Trophoblast cell (in vitro differentiated cells and primary cell): ENCODE data around the gene GUK1.

Source experiments
- DNase-seq, 2 donors: peaks; one replicate each; pipeline ENCODE4 v3.0.0-alpha.2; 2016
- H2AFZ ChIP-seq: 2 replicates; pipeline ENCODE4 v1.6.1; 2013; ENCODE audit warnings: low read length, moderate library complexity, mild to moderate bottlenecking; ENCODE audit not compliant: insufficient read depth, poor library complexity
- H2AK5ac ChIP-seq: 2 replicates; pipeline ENCODE4 v1.6.1; 2013; ENCODE audit warnings: mild to moderate bottlenecking, low read length
- H2BK120ac ChIP-seq: 2 replicates; pipeline ENCODE4 v1.6.1; 2013; ENCODE audit warnings: low read length, mild to moderate bottlenecking, moderate library complexity; ENCODE audit not compliant: insufficient read depth, poor library complexity
- H2BK12ac ChIP-seq: 2 replicates; pipeline ENCODE4 v1.6.1; 2013; ENCODE audit warnings: mild to moderate bottlenecking, low read length, moderate library complexity
- H2BK5ac ChIP-seq: 2 replicates; pipeline ENCODE4 v1.6.1; 2013; ENCODE audit warnings: low read length, low read depth, moderate library complexity, mild to moderate bottlenecking; ENCODE audit not compliant: poor library complexity
- H3K14ac ChIP-seq: 2 replicates; pipeline ENCODE4 v1.6.1; 2013; ENCODE audit warnings: mild to moderate bottlenecking, low read length
- H3K18ac ChIP-seq: 2 replicates; pipeline ENCODE4 v1.6.1; 2013; ENCODE audit warnings: mild to moderate bottlenecking, low read length
- H3K23ac ChIP-seq: 2 replicates; pipeline ENCODE4 v1.6.1; 2013; ENCODE audit warnings: low read length
- H3K27ac ChIP-seq: 2 replicates; pipeline ENCODE4 v1.5.1; 2013; ENCODE audit warnings: low read depth, mild to moderate bottlenecking, inconsistent platforms, low read length, moderate library complexity
- H3K27me3 ChIP-seq: 2 replicates; pipeline ENCODE4 v1.6.1; 2013; ENCODE audit warnings: inconsistent platforms, mild to moderate bottlenecking, low read length, moderate library complexity; ENCODE audit not compliant: insufficient read depth
- H3K36me3 ChIP-seq, 2 experiments: 1 replicate in 1 of 2; 2 replicates in 1 of 2; pipeline ENCODE4 v1.6.1; 2013; ENCODE audit warnings: low read length in 2 of 2, mild to moderate bottlenecking in 2 of 2, moderate library complexity in 1 of 2; ENCODE audit not compliant: insufficient read depth in 2 of 2, control insufficient read depth in 1 of 2
- H3K4ac ChIP-seq: 2 replicates; pipeline ENCODE4 v1.6.1; 2013; ENCODE audit warnings: low read depth, mild to moderate bottlenecking, low read length, moderate library complexity
- H3K4me1 ChIP-seq, 2 experiments: 1 replicate in 1 of 2; 2 replicates in 1 of 2; pipeline ENCODE4 v1.6.1; 2013; ENCODE audit warnings: low read length in 2 of 2, mild to moderate bottlenecking in 2 of 2, moderate library complexity in 1 of 2; ENCODE audit not compliant: insufficient read depth in 2 of 2, control insufficient read depth in 1 of 2
- H3K4me2 ChIP-seq: 2 replicates; pipeline ENCODE4 v1.6.1; 2013; ENCODE audit warnings: inconsistent platforms, mild to moderate bottlenecking, low read length, moderate library complexity
- H3K4me3 ChIP-seq: 2 replicates; pipeline ENCODE4 v1.5.1; 2013; ENCODE audit warnings: mild to moderate bottlenecking, low read depth, low read length, inconsistent platforms
- H3K79me1 ChIP-seq: one replicate; pipeline ENCODE4 v1.6.1; 2013; ENCODE audit warnings: low read length
- H3K79me2 ChIP-seq: 2 replicates; pipeline ENCODE4 v1.6.1; 2013; ENCODE audit warnings: low read length, mild to moderate bottlenecking; ENCODE audit not compliant: control insufficient read depth, insufficient read depth, poor library complexity
- H3K9ac ChIP-seq: 2 replicates; pipeline ENCODE4 v1.6.1; 2013; ENCODE audit warnings: mild to moderate bottlenecking, low read length
- H3K9me3 ChIP-seq: 2 replicates; pipeline ENCODE4 v1.6.1; 2013; ENCODE audit warnings: low read depth, mild to moderate bottlenecking, control low read depth, inconsistent platforms, low read length; ENCODE audit not compliant: insufficient read depth
- H4K12ac ChIP-seq: 2 replicates; pipeline ENCODE4 v1.6.1; 2013; ENCODE audit warnings: low read depth, mild to moderate bottlenecking, low read length, moderate library complexity
- H4K8ac ChIP-seq: 2 replicates; pipeline ENCODE4 v1.6.1; 2013; ENCODE audit warnings: low read depth, mild to moderate bottlenecking, low read length, moderate library complexity
- H4K91ac ChIP-seq: one replicate; pipeline ENCODE4 v1.6.1; 2013; ENCODE audit warnings: low read depth, mild to moderate bottlenecking, low read length, moderate library complexity
- whole genome bisulfite sequencing: extraction: QIAGEN DNeasy Blood & Tissue Kit; methylation state at CpG from one replicate; pipeline ENCODE4 v1.1.7; 2013; ENCODE audit warnings: missing lambda C conversion rate; ENCODE audit not compliant: insufficient read length, insufficient coverage; ENCODE audit errors: extremely low coverage; 5-methylcytosine and 5-hydroxymethylcytosine counted together

Gene GUK1

GRCh38 chr1:228093050-228093906, 46.8 kb upstream of the GUK1 start:
- H4K91ac ChIP-seq, result no peak overlapping the region
- no peak overlapping the region for H2BK5ac ChIP-seq
- no peak overlapping the region for H2BK12ac ChIP-seq
- no peak overlapping the region for H3K4me2 ChIP-seq
- peaks cover 48 to 60% of the 10 kb centered on the region in 2 experiments for H3K36me3 ChIP-seq
- H3K27me3 ChIP-seq, result no peaks in the 10 kb centered on the region
- no CpG with 5 or more reads among the region's 20 CpGs for WGBS
- peak; percentile 52 to 66 for DNase-seq
- no peak overlapping the region for H4K12ac ChIP-seq
- no peak overlapping the region for H2BK120ac ChIP-seq
- H3K27ac ChIP-seq, result no peak overlapping the region
- H2AK5ac ChIP-seq, result no peak overlapping the region
- H3K79me1 ChIP-seq, result no peaks in the 10 kb centered on the region
- H3K23ac ChIP-seq, result no peak overlapping the region
- no peak overlapping the region for H3K4me3 ChIP-seq
- H3K4me1 ChIP-seq, result peaks cover 29 to 31% of the 10 kb centered on the region in 2 experiments
- peaks cover 7% of the 10 kb centered on the region for H3K9me3 ChIP-seq
- no peak overlapping the region for H3K14ac ChIP-seq
- no peak overlapping the region for H4K8ac ChIP-seq
- no peak overlapping the region for H2AFZ ChIP-seq
- H3K4ac ChIP-seq, result peak overlapping the region; percentile 96
- no peak overlapping the region for H3K18ac ChIP-seq
- H3K9ac ChIP-seq, result no peak overlapping the region
- H3K79me2 ChIP-seq, result peaks cover 71% of the 10 kb centered on the region

GRCh38 chr1:228094432-228095016, 45.6 kb upstream of the GUK1 start:
- Histone ChIP-seq H3K4me2 (no peak overlapping the region), H3K18ac (no peak overlapping the region), H3K4me3 (no peak overlapping the region), H3K79me2 (peaks cover 60% of the 10 kb centered on the region), H3K27me3 (no peaks in the 10 kb centered on the region), H3K14ac (no peak overlapping the region), H2BK5ac (no peak overlapping the region), H3K23ac (no peak overlapping the region), H2BK12ac (no peak overlapping the region), H3K4me1 (peaks cover 21 to 22% of the 10 kb centered on the region in 2 experiments), H4K91ac (no peak overlapping the region), H3K79me1 (no peaks in the 10 kb centered on the region), H3K9me3 (peaks cover 7% of the 10 kb centered on the region), H2AK5ac (no peak overlapping the region), H3K27ac (no peak overlapping the region), H3K36me3 (peaks cover 54 to 62% of the 10 kb centered on the region in 2 experiments), H4K8ac (no peak overlapping the region), H3K9ac (no peak overlapping the region), H2AFZ (no peak overlapping the region), H4K12ac (no peak overlapping the region), H2BK120ac (no peak overlapping the region), H3K4ac (peak overlapping the region; percentile 96)
- DNase-seq, result no peak
- WGBS, result no CpG with 5 or more reads among the region's 13 CpGs

GRCh38 chr1:228095161-228095560, 44.9 kb upstream of the GUK1 start:
- peaks cover 56 to 63% of the 10 kb centered on the region in 2 experiments for H3K36me3 ChIP-seq
- WGBS, result no CpG with 5 or more reads among the region's 4 CpGs
- no peak overlapping the region for H3K27ac ChIP-seq

GRCh38 chr1:228095938-228096337, 44.1 kb upstream of the GUK1 start:
- Histone ChIP-seq H3K4me3 (no peak overlapping the region), H2BK120ac (no peak overlapping the region)
- DNase-seq, result no peak

More at GRCh38 chr1:228095161-228095560, 44.9 kb upstream of the GUK1 start:
- H3K4ac ChIP-seq, result peak overlapping the region; percentile 69
- H2BK120ac ChIP-seq, result no peak overlapping the region
- peaks cover 54% of the 10 kb centered on the region for H3K79me2 ChIP-seq
- H2AK5ac ChIP-seq, result no peak overlapping the region
- H4K91ac ChIP-seq, result no peak overlapping the region
- no peaks in the 10 kb centered on the region for H3K27me3 ChIP-seq
- no peak overlapping the region for H2BK5ac ChIP-seq
- no peak overlapping the region for H3K9ac ChIP-seq
- no peak overlapping the region for H4K8ac ChIP-seq
- no peak overlapping the region for H2AFZ ChIP-seq
- H3K23ac ChIP-seq, result no peak overlapping the region
- H3K79me1 ChIP-seq, result no peaks in the 10 kb centered on the region
- no peak overlapping the region for H3K4me2 ChIP-seq
- H3K4me3 ChIP-seq, result no peak overlapping the region
- H3K4me1 ChIP-seq, result peaks cover 15 to 17% of the 10 kb centered on the region in 2 experiments
- H3K14ac ChIP-seq, result no peak overlapping the region
- DNase-seq, result no peak
- H4K12ac ChIP-seq, result no peak overlapping the region
- peaks cover 7% of the 10 kb centered on the region for H3K9me3 ChIP-seq
- H3K18ac ChIP-seq, result no peak overlapping the region
- H2BK12ac ChIP-seq, result no peak overlapping the region

More at GRCh38 chr1:228095938-228096337, 44.1 kb upstream of the GUK1 start:
- Histone ChIP-seq H3K4me1 (peaks cover 13 to 15% of the 10 kb centered on the region in 2 experiments), H3K4me2 (no peak overlapping the region), H3K36me3 (peaks cover 60 to 62% of the 10 kb centered on the region in 2 experiments), H3K9ac (no peak overlapping the region), H4K8ac (no peak overlapping the region), H3K79me2 (peaks cover 46% of the 10 kb centered on the region), H2BK5ac (no peak overlapping the region), H3K14ac (no peak overlapping the region), H3K9me3 (peaks cover 7% of the 10 kb centered on the region), H3K4ac (peak overlapping the region; percentile 69), H4K12ac (no peak overlapping the region), H2BK12ac (no peak overlapping the region), H2AK5ac (no peak overlapping the region), H4K91ac (no peak overlapping the region), H2AFZ (no peak overlapping the region), H3K27me3 (no peaks in the 10 kb centered on the region), H3K79me1 (no peaks in the 10 kb centered on the region), H3K23ac (no peak overlapping the region), H3K18ac (no peak overlapping the region), H3K27ac (no peak overlapping the region)
- WGBS, result no CpG with 5 or more reads among the region's 8 CpGs
